ENCODE measurements around the gene CLASRP. TPM values are rescaled to one million over a fixed set of nuclear protein-coding genes. Genes with fewer than 3 reads are reported as not detected.

Gene CLASRP
- polyA plus RNA-seq, 2 of the 4 experiments (the other 2 are of a cell fraction), result 39.0 to 86.4 TPM

- TF ChIP-seq REST (IDR thresholded peaks at IDR 0.05) (no peak), RAD21 (conservative IDR thresholded peaks at IDR 0.05 in 1 of 2, IDR thresholded peaks at IDR 0.05 in 1 of 2) (no peak), POLR2AphosphoS2 (conservative IDR thresholded peaks at IDR 0.05; ENCODE audit: low read length) (no peak), NR3C1 (IDR thresholded peaks at IDR 0.05) (no peak), BHLHE40 (IDR thresholded peaks at IDR 0.05; ENCODE audit: low read depth, low read length) (peak; percentile 92), CHD4 (IDR thresholded peaks at IDR 0.05; ENCODE audit: borderline replicate concordance) (no peak), ESRRA (IDR thresholded peaks at IDR 0.05; ENCODE audit: borderline replicate concordance, low read length) (no peak), FOSB (CRISPR knock-in tag; IDR thresholded peaks at IDR 0.05) (no peak), USF2 (IDR thresholded peaks at IDR 0.05) (no peak), HMGXB4 (CRISPR knock-in tag; IDR thresholded peaks at IDR 0.05; ENCODE audit: borderline replicate concordance) (no peak), GATA3 (IDR thresholded peaks at IDR 0.05; ENCODE audit: borderline replicate concordance) (no peak), RCOR1 (IDR thresholded peaks at IDR 0.05; ENCODE audit: low read depth, low read length) (no peak), MAZ (IDR thresholded peaks at IDR 0.05; ENCODE audit: borderline replicate concordance, low read depth, low read length) (peak; percentile 27; the same call in 1 of the 2 replicates), EHF (CRISPR knock-in tag; IDR thresholded peaks at IDR 0.05) (no peak), JUN (IDR thresholded peaks at IDR 0.05) (peak; percentile 24 to 73; a peak in 1 of 5 replicates), ZC3H11A (IDR thresholded peaks at IDR 0.05) (no peak), SMC3 (IDR thresholded peaks at IDR 0.05) (no peak), TFCP2L1 (CRISPR knock-in tag; IDR thresholded peaks at IDR 0.05) (no peak), KDM1A (IDR thresholded peaks at IDR 0.05; ENCODE audit: low read depth) (no peak), HOXA7 (CRISPR knock-in tag; IDR thresholded peaks at IDR 0.05) (no peak), CBX2 (IDR thresholded peaks at IDR 0.05; ENCODE audit: borderline replicate concordance, low read depth) (no peak), CHD2 (IDR thresholded peaks at IDR 0.05; ENCODE audit: low read length, partially characterized antibody) (no peak), HOXB5 (CRISPR knock-in tag; IDR thresholded peaks at IDR 0.05) (no peak)
Measured at GRCh38 chr19:45076029-45076850, 37.4 kb downstream of the CLASRP start, which contains the start of gene ZNF296 (continued).

All from A549 (cell line).